Measurements from ENCODE around the gene BRSK1.

The BRSK1 gene

DNA sequence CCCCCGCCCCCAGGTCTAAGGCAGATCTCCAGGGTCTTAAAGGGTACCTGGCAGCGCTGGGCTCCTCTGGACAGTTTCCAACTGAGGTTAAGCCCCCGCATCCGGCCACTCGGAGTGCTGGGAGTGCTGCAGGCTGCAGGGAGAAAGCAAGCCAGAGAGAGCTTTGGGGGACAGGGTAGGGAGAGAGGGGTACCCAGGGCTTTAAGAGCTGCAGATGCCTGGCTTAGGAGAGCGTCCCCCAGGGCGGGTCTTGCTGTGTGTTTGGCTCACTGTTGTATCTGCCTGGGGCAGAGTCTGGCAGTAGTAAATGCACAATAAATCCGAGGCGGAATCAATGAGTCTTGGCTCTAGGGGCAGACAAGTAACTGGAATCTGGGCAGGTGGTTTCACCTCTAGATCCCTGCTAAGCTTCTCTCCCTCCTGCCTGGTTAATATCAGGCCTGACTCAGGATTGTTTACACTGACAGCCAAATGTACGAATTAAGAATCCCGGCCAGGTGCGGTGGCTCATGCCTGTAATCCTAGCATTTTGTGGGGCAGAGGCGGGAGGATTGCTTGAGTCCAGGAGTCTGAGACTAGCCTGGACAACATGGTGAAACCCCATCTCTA is 71.5 kb downstream of the BRSK1 start:
- no peak for DNase-seq

DNA sequence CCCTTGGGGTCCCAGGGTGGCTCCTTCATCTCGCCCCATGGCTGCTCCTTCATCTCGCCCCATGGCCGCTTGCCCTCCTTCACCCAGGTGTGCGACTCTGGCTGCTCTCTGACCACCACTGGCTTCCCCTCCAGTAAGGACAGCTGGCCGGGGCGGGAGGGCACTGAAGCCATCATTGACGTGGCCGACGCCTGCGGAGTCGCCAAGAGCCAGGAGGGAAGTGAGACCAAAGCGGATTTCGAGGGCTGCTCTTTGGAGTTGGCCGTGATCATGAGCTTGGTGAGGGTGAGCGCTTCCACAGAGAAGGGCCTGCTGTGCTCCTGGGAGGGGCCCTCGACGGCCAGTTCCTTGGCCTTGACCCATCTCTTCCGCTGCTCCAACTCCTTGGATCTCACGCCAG is 74.7 kb downstream of the BRSK1 start:
- DNase-seq = no peak

DNA sequence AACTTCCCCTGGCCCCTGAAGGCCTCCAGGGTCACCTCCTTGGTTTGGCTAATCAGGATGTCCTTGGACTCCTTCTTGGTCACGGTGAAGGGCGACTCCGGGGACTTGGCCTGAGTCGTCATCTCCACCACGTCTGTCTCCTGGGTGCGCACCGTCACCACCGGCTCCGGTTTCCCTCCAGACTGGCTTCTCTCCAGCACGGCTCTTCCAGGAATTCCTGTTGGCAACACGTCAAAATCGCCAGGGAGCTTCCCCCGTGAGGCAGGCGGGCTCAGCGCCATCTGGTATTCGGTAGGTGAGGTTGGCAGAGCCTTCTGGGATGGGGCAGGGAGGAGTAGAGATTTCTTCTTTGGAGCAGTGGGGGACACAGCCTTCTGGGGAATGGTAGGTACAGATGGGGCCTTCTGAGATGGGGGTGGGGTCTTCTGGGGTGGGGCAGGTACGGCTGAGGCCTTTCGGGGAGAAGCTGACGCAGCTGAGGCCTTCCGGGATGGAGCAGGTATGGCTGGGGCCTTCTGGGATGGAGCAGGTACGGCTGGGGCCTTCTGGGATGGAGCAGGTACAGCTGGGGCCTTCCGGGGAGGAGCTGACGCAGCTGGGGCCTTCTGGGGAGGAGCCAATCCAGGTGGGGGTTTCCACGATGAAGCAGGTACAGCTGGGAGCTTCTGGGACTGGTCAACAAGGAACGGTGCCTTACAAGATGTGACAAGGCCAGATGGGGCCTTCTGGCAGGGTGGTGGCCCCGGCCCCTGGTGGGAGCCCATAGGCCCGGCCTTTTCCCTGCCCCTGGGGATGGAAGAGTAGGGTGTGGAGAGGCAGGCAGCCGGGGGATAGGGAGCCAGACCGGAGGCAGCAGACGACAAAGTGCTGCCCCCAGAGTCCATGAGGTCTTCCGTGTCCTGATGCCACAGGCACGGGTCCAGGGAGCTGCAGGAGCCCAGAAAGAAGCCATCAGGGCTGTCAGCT is 75.4 kb downstream of the BRSK1 start:
- DNase-seq = no peak

DNA sequence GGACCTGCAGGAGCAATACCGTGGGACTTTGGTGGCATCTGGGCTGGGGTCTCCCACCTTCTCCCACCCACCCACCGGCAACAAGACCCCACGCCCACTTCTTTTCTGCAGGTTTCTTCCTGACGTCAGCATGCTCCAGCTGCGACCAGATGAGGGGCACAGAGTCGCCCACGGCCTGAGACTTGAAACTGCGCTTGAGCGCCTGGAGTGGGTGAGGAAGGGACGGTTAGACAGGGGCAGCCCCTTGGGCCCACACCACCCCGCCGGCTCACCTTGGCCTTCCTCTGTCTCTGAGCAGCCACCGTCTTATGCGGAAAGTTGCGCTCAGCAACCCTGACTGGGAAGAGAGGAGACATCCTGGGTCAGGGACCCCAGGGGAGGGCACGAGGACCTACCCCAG is 77.1 kb downstream of the BRSK1 start:
- no peak for DNase-seq

Data from Kasumi-1 (cell line).